ENCODE measurements around the gene GP1BA. TPM values are rescaled to one million over a fixed set of nuclear protein-coding genes. Genes with fewer than 3 reads are reported as not detected.
A peak's percentile ranks its signal among the peaks of the same experiment; 100 is the strongest.

Gene GP1BA
- total RNA-seq, 1 donor from 2014 or later, result 0.55 TPM

GRCh38 chr17:4978726-4979125, 46.6 kb downstream of the GP1BA start:
- H3K27me3 ChIP-seq, result no peaks in the 10 kb centered on the region
- peak; percentile 71 for ATAC-seq
- peaks cover 3% of the 10 kb centered on the region for H3K4me1 ChIP-seq
- no peaks in the 10 kb centered on the region for H3K9me3 ChIP-seq
- DNase-seq, result no peak
- H3K27ac ChIP-seq, result no peak overlapping the region
- no peak overlapping the region for H3K4me3 ChIP-seq
- intact Hi-C loops (cut with DNase I), result no loop called here
- no peak for TF ChIP-seq CTCF (IDR thresholded peaks at IDR 0.05)
- H3K36me3 ChIP-seq, result peaks cover 70% of the 10 kb centered on the region

- DNase-seq (no peak), ATAC-seq (peak; percentile 75)
- no peak overlapping the region for H3K27ac ChIP-seq
- H3K36me3 ChIP-seq, result peaks cover 64% of the 10 kb centered on the region
- no peaks in the 10 kb centered on the region for H3K9me3 ChIP-seq
- H3K4me1 ChIP-seq, result peaks cover 3% of the 10 kb centered on the region
- no peak overlapping the region for H3K4me3 ChIP-seq
- intact Hi-C loops (cut with DNase I), result loop anchor here (10.0 kb wide), 1 partner anchor 84 kb away; no protein-coding TSS in a partner anchor
- TF ChIP-seq CTCF (IDR thresholded peaks at IDR 0.05), result peak; percentile 80
- H3K27me3 ChIP-seq, result no peaks in the 10 kb centered on the region
Observed at GRCh38 chr17:4980644-4981216, 48.7 kb downstream of the GP1BA start.

- TF ChIP-seq CTCF (IDR thresholded peaks at IDR 0.05), result no peak
- DNase-seq, result no peak
- Histone ChIP-seq H3K9me3 (no peaks in the 10 kb centered on the region), H3K27me3 (no peaks in the 10 kb centered on the region), H3K4me1 (peaks cover 6% of the 10 kb centered on the region), H3K36me3 (peaks cover 49% of the 10 kb centered on the region), H3K27ac (no peak overlapping the region), H3K4me3 (no peak overlapping the region)
- no peak for ATAC-seq
- intact Hi-C loops (cut with DNase I), result loop anchor here (10.0 kb wide), 1 partner anchor 82 kb away; no protein-coding TSS in a partner anchor
Observed at GRCh38 chr17:4982305-4982704, 50.2 kb downstream of the GP1BA start.

Small RNA genes lying within 50 kb of the gene (microRNA-seq; reads per million reads assigned to microRNA genes)
- not detected for gene MIR6864 (ENCODE audit: borderline microRNAs expressed)
- not detected for gene MIR6865 (ENCODE audit: borderline microRNAs expressed)

Other genes with a start within 250 kb of the GP1BA start
- 39.0 TPM for gene PELP1, start 228.1 kb upstream of the GP1BA start, total RNA-seq
- 131 TPM for gene ARRB2, start 221.6 kb upstream of the GP1BA start, total RNA-seq
- gene MED11, start 200.8 kb upstream of the GP1BA start, total RNA-seq, result 23.2 TPM
- 9.6 TPM for gene ZMYND15, start 192.4 kb upstream of the GP1BA start, total RNA-seq
- 169 TPM for gene CXCL16, start 192.3 kb upstream of the GP1BA start, total RNA-seq
- gene TM4SF5, start 160.4 kb upstream of the GP1BA start, total RNA-seq, result not detected
- gene VMO1, start 145.9 kb upstream of the GP1BA start, total RNA-seq, result 5.6 TPM
- gene GLTPD2, start 143.3 kb upstream of the GP1BA start, total RNA-seq, result not detected
- 91.0 TPM for gene PSMB6, start 136.1 kb upstream of the GP1BA start, total RNA-seq
- 33.4 TPM for gene PLD2, start 125.1 kb upstream of the GP1BA start, total RNA-seq
- 121 TPM for gene MINK1, start 98.9 kb upstream of the GP1BA start, total RNA-seq
- gene C17orf107, start 32.7 kb upstream of the GP1BA start, total RNA-seq, result 2.7 TPM
- 0.98 TPM for gene CHRNE, start 29.2 kb upstream of the GP1BA start, total RNA-seq
- gene SLC25A11, start 7.8 kb downstream of the GP1BA start, total RNA-seq, result 55.0 TPM
- 92.9 TPM for gene RNF167, start 8.0 kb downstream of the GP1BA start, total RNA-seq
- gene PFN1, start 16.3 kb downstream of the GP1BA start, total RNA-seq, result 457 TPM
- gene ENO3, start 18.8 kb downstream of the GP1BA start, total RNA-seq, result 8.6 TPM
- 64.8 TPM for gene SPAG7, start 35.5 kb downstream of the GP1BA start, total RNA-seq
- 55.8 TPM for gene CAMTA2, start 55.4 kb downstream of the GP1BA start, total RNA-seq
- gene INCA1, start 65.2 kb downstream of the GP1BA start, total RNA-seq, result 4.5 TPM
- 254 TPM for gene KIF1C, start 65.7 kb downstream of the GP1BA start, total RNA-seq
- gene SLC52A1, start 103.1 kb downstream of the GP1BA start, total RNA-seq, result 0.26 TPM
- 6.7 TPM for gene ZFP3, start 146.2 kb downstream of the GP1BA start, total RNA-seq
- gene ZNF232, start 179.6 kb downstream of the GP1BA start, total RNA-seq, result 8.0 TPM
- 0.14 TPM for gene USP6, start 183.8 kb downstream of the GP1BA start, total RNA-seq

All from upper lobe of right lung (tissue), 1 donor.